ENCODE measurements around the gene PPM1H. TPM values are rescaled to one million over a fixed set of nuclear protein-coding genes. Genes with fewer than 3 reads are reported as not detected.

Gene PPM1H
- total and polyA plus RNA-seq, 2 of the 8 experiments (the other 6 are each of a cell fraction or from before 2014, with no cell fraction given): 16.4 to 36.1 TPM

- no peak for TF ChIP-seq CHD7 (IDR thresholded peaks at IDR 0.05; ENCODE audit: insufficient replicate concordance, low read length)
- no peak for TF ChIP-seq ZNF274 (IDR thresholded peaks at IDR 0.05; ENCODE audit: borderline replicate concordance, extremely low read depth, low read length)
- TF ChIP-seq ATF3 (IDR thresholded peaks at IDR 0.05; ENCODE audit: insufficient read depth, low read depth, low read length): no peak
- no peak for TF ChIP-seq POU5F1 (IDR thresholded peaks at IDR 0.05; ENCODE audit: low read depth, low read length)
- no peak for TF ChIP-seq PHF8 (conservative IDR thresholded peaks at IDR 0.05; ENCODE audit: low read depth, low read length)
- TF ChIP-seq CEBPB (IDR thresholded peaks at IDR 0.05; ENCODE audit: low read depth, low read length): peak; percentile 82; the same call in 1 of the 2 replicates
- no peak for TF ChIP-seq BCL11A (IDR thresholded peaks at IDR 0.05; ENCODE audit: low read depth in 2 of 2, low read length in 2 of 2)
- no peak for TF ChIP-seq KDM4A (IDR thresholded peaks at IDR 0.05; ENCODE audit: low read depth, low read length, severe bottlenecking)
These were observed 22.4 kb upstream of the PPM1H start (continued) for GRCh38 chr12:62957233-62957953.
